A673 (cell line): ENCODE data around the gene ZIK1. TPM values are rescaled to one million over a fixed set of nuclear protein-coding genes. Genes with fewer than 3 reads are reported as not detected.
A peak's percentile ranks its signal among the peaks of the same experiment; 100 is the strongest.

Source experiments
- BruUV-seq: library from RNA; stranded (reverse); fragments of 400-500 nt; replicated peaks from 2 replicates; lab custom pipeline; 2021; lab: Mats Ljungman, UMichigan
- CTCF ChIA-PET: fragments of 300-600 bp; sonication (Branson Sonifier 250); formaldehyde crosslinking; loops from one replicate; lab custom pipeline; 2022; ENCODE audit warnings: antibody characterized with exemption; lab: Charles Lee
- POLR2A ChIA-PET: fragments of 300-600 bp; sonication (Branson Sonifier 250); formaldehyde crosslinking; loops from one replicate; lab custom pipeline; 2022; ENCODE audit warnings: antibody characterized with exemption; ENCODE audit not compliant: low non-redundant PET; lab: Charles Lee
- DNase-seq: peaks from one replicate; pipeline ENCODE4 v3.0.0-alpha.2; 2015; ENCODE audit warnings: low spot score
- H3K27ac ChIP-seq: fragments of 200-600 bp; sonication (generic); 2 replicates; pipeline ENCODE4 v1.5.1; 2016; ENCODE audit warnings: mixed run types, low read depth, mild to moderate bottlenecking, mixed read lengths, antibody characterized with exemption, low read length; ENCODE audit not compliant: poor library complexity, severe bottlenecking
- H3K27me3 ChIP-seq: fragments of 200-600 bp; sonication (generic); replicated peaks from 2 replicates; pipeline ENCODE4 v1.6.1; 2017; ENCODE audit warnings: mixed run types, low read depth, mild to moderate bottlenecking, mixed read lengths, antibody characterized with exemption, low read length; ENCODE audit not compliant: insufficient read depth, poor library complexity
- H3K36me3 ChIP-seq: fragments of 200-600 bp; sonication (generic); 2 replicates; pipeline ENCODE4 v1.6.1; 2016; ENCODE audit warnings: mixed run types, mild to moderate bottlenecking, mixed read lengths, antibody characterized with exemption, low read length; ENCODE audit not compliant: insufficient read depth, poor library complexity, severe bottlenecking
- H3K4me1 ChIP-seq: fragments of 200-600 bp; sonication (generic); 2 replicates; pipeline ENCODE4 v1.6.1; 2017; ENCODE audit warnings: mixed run types, mild to moderate bottlenecking, mixed read lengths, antibody characterized with exemption, low read length; ENCODE audit not compliant: insufficient read depth, poor library complexity, severe bottlenecking
- H3K4me3 ChIP-seq: fragments of 200-600 bp; sonication (generic); 2 replicates; pipeline ENCODE4 v1.5.1; 2016; ENCODE audit warnings: low read depth, mixed run types, mild to moderate bottlenecking, mixed read lengths, low read length; ENCODE audit not compliant: poor library complexity, severe bottlenecking
- H3K9me3 ChIP-seq: fragments of 200-600 bp; sonication (generic); 2 replicates; pipeline ENCODE4 v1.6.1; 2016; ENCODE audit warnings: mixed run types, low read depth, mild to moderate bottlenecking, mixed read lengths, antibody characterized with exemption, low read length; ENCODE audit not compliant: poor library complexity, severe bottlenecking
- CTCF ChIP-seq: fragments of 300-800, 200-600 bp; sonication (generic); conservative IDR thresholded peaks from 2 replicates; pipeline ENCODE4 v1.5.1; 2017; ENCODE audit warnings: low read depth, mild to moderate bottlenecking, antibody characterized with exemption, low read length, moderate library complexity, mixed read lengths
- EZH2 ChIP-seq: fragments of 200-600 bp; sonication (generic); IDR thresholded peaks from 2 replicates; pipeline ENCODE4 v1.6.1; 2017; ENCODE audit warnings: borderline replicate concordance, low read depth, mild to moderate bottlenecking, mixed read lengths, antibody characterized with exemption, low read length; ENCODE audit not compliant: poor library complexity, severe bottlenecking
- intact Hi-C: fragments of 100-400 bp; cut with micrococcal nuclease; formaldehyde crosslinking; loops from one replicate; pipeline ENCODE4 v1.10.0; 2022; ENCODE audit not compliant: unreplicated experiment
- total RNA-seq: library from RNA; stranded (reverse); gene quantifications from 2 replicates; pipeline ENCODE4 v1.2.3, GENCODE V29; 2021

Gene ZIK1
- total RNA-seq, 1 experiment from 2014 or later, result 16.7 TPM

GRCh38 chr19:57623091-57623490 is 39.1 kb downstream of the ZIK1 start:
- H3K27me3 ChIP-seq, result no peaks in the 10 kb centered on the region
- no peak for DNase-seq
- no peak overlapping the region for H3K27ac ChIP-seq
- ChIA-PET CTCF (no interaction called here), POLR2A (no interaction called here)
- intact Hi-C loops, result no loop called here
- TF ChIP-seq EZH2 (no peak), CTCF (no peak)
- H3K4me3 ChIP-seq, result no peak overlapping the region
- BruUV-seq, result no TSS peak
- no peaks in the 10 kb centered on the region for H3K4me1 ChIP-seq
- peaks cover 86% of the 10 kb centered on the region for H3K9me3 ChIP-seq
- H3K36me3 ChIP-seq, result peaks cover 66% of the 10 kb centered on the region

GRCh38 chr19:57632987-57633831 is 49.3 kb downstream of the ZIK1 start, which contains the start of gene ZNF211:
Gene ZNF211, plus strand, starts transcription at chr19:57633168. Its CDS starts 179 bp downstream, at chr19:57633347.
- peaks cover 23% of the 10 kb centered on the region for H3K9me3 ChIP-seq
- CTCF ChIA-PET, result no interaction called here
- H3K4me1 ChIP-seq, result no peaks in the 10 kb centered on the region
- DNase-seq, result peak; percentile 97
- intact Hi-C loops, result no loop called here
- no peak within 1 kb of the TSS for H3K27ac ChIP-seq
- peaks cover 5% of the 10 kb centered on the region for H3K36me3 ChIP-seq
- POLR2A ChIA-PET, result no interaction called here
- no TSS peak for BruUV-seq
- peak within 1 kb of the TSS; percentile 86 for H3K4me3 ChIP-seq
- H3K27me3 ChIP-seq, result no peaks in the 10 kb centered on the region
- TF ChIP-seq EZH2 (no peak), CTCF (no peak)

- no peaks in the 10 kb centered on the region for H3K27me3 ChIP-seq
- ChIA-PET CTCF (no interaction called here), POLR2A (no interaction called here)
- TF ChIP-seq CTCF (no peak), EZH2 (no peak)
- H3K36me3 ChIP-seq, result peaks cover 5% of the 10 kb centered on the region
- no peak overlapping the region for H3K27ac ChIP-seq
- no TSS peak for BruUV-seq
- peak overlapping the region; percentile 86 for H3K4me3 ChIP-seq
- H3K9me3 ChIP-seq, result peaks cover 26% of the 10 kb centered on the region
- no peak for DNase-seq
- no peaks in the 10 kb centered on the region for H3K4me1 ChIP-seq
- intact Hi-C loops, result no loop called here
These were observed 49.8 kb downstream of the ZIK1 start for GRCh38 chr19:57633832-57634131.
